CD1c-positive myeloid dendritic cell (primary cell): ENCODE data around the gene TEX26.
A peak's percentile ranks its signal among the peaks of the same experiment; 100 is the strongest.

Experiments
- DNase-seq: peaks from one replicate; pipeline ENCODE4 v3.0.0-alpha.2; 2016; ENCODE audit errors: extremely low spot score

Gene TEX26

DNA sequence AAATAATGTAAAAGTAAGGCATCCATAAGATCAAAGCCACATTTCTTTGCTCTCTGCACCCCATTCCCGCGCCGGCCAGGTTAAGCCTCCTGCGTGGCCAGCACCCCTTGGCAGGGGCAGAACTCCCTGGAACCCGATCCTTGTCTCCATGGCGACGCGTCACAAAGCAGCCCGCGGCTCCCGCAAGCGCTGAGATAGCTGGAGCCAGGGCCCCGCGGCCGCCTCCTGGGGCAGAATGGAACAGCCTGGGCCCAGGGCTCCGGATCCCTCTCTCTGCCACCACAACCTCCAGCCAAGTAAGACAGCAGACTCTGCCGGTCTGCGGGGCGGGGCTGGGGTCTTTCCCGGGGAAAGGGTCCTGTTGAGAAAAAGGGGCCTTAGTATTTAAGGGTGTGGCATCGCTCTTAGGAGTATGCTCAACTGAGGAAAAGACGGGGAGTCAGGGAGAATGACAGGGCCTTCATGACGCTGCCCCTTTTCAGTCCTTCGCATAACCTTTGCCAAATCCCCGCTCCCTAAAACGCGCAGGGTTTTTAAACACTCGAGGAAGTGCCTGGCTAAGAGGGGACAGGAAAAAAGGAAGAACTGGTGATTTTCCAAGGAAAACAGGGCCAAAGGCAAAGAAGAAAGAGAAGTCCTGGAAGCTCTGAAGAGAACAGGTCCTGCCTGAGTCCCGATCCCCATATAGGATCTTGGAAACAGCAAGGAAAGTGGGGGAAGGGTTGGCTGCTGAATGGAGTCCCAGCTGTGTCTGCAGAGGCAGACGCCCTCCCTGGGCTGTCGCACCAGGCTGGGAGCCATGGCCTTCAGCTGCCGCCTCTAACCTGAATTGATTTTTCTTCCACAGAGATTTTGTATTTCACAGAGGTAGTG is at the start of gene TEX26:
TEX26 (plus strand) TSS at position 176 of the 873 bp plus-strand sequence; CDS start at position 236, 60 bp downstream.
- DNase-seq, result no peak

DNA sequence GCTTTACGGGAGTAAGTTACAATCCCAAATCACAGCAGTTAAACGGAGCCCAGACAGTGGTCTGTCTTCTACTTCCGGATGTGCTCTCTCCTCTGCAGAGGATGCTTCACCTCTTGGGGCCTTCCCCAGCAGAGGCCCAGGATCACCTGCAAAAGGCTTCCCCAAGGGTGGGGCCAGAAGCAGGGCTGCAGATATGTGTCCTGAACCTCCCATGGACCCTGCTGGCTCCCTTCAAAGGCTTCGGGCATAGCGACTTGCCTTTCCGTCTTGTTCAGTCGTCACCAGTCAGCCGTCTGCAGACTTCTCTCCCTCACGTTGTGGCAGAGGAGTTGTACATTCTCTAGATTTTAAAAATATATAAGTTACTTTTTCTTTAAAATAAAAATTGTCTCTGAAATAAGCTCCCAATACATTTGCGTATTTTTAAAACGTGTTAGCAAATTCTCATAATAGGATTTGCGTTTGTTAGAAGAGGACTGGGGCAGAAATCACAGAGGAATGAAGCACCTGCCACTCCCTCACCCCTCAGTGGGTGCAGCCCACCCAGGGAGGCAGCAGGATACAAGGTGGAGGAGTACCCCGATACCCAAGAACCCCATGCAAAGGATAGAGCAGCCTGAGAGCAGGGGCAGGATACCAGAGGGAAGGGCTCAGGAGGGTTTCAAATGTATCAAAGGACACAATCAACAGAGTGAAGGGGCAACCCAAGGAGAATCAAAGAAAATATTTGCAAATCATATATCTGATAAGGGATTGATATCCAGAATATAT is 49.3 kb upstream of the TEX26 start:
- DNase-seq, result no peak

- DNase-seq, result no peak
Measured at GRCh38 chr13:30884543-30884942, 47.9 kb upstream of the TEX26 start.

GRCh38 chr13:30889196-30889690 is 43.2 kb upstream of the TEX26 start:
- no peak for DNase-seq

DNA sequence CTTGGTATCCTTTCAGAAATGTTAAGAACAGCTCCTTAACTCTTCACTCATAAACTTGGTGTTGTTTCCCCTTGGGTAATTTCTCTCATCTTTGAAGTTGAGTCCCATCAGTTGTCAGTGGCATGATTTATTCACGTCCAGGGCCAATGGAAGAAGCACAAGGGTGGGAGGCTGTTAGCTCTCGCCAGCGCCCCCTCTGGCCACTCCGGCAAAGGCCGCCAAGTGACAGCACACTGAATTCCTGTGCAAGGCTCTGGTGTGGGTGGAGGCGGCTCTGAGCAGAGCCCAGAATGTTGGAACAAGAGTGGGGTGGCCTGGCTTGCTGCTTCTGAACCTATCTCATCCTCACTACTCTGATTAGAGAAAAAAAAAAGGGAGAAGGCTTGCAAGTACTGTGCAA is 39.5 kb upstream of the TEX26 start:
- peak; percentile 20 for DNase-seq

GRCh38 chr13:30895773-30896172 is 36.7 kb upstream of the TEX26 start:
- no peak for DNase-seq

GRCh38 chr13:30898070-30898469 is 34.4 kb upstream of the TEX26 start:
- no peak for DNase-seq

- peak; percentile 50 for DNase-seq
Measured at GRCh38 chr13:30898678-30899241, 33.7 kb upstream of the TEX26 start.

GRCh38 chr13:30900436-30900835 is 32.0 kb upstream of the TEX26 start:
- DNase-seq, result peak; percentile 28

DNA sequence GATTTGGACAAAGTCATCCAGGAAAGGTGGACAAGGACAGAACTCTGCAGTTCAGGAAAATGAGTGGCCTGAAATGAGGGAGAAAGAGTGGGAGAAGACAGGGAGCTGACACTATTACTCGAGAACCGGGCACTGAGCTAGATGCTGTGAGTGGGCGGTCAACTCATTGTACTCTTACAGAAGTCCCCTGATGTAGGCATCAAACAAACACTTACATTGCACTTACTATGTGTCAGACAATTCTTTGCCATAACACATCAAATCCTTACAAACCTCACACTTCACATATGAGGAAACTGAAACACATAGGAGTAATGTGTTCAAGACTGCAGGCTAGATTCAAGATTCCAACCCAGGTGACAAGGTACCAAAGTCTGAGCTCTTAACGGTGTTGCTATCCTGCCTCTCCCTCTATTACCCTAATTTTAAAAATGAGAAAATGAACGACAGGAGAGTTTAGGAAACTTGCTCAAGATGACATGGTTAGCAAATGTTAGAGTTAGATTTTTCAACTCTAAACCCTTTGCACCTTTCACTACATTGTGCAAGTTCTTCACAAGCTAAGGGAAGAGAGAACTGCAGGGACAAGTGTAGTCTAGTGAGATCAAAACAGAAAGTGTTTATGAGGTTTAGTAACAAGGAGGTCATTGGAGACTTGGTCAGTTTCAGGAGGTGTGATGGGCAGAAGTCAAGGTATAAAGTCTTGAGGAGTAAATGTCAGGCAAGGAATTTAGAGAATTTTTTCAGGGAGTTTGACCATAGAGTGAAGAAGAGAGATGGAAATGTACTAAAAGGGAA is 31.3 kb upstream of the TEX26 start:
- no peak for DNase-seq

DNA sequence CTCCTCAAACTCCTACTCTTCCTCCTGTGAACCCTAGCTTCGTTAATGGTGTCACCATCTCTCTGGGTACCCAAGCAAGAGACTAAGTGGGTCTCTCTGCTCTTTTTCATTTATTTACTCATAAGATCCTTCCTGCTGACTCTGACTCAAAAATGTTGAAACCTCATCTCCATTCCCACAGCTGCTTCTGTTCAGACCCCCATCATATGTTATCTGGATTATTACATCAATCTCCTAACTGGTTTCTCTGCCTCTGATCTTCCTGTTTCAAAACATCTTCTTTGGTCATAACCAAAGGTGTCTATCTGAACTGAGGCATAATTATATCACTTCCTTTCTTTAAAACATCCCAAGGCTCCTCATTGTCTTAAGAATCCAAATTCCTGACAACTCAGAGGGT is 28.4 kb upstream of the TEX26 start:
- no peak for DNase-seq

DNA sequence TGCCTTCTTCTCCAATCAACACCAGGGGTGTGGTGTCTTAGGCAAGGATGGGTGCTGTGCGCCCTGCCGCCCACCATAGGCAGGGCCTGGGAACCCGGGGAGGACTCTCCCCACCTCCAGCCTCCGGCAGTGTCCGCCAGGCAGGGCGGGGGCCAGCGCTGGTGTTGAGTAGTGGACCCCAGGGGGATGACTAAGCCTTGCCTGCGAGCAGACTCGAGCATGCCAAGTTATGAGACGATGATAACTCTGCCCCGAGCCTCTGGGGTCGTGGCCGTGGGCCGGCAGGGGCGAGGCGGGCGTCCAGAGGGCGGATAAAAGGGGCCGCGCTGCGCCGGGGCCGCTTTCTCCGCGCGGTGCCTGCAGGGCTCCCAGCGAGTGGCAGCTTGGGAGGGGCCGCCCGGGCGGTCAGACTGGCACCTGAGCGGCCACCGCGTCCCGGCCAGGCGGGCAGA is 26.5 kb upstream of the TEX26 start, which contains the start of gene MEDAG:
MEDAG (plus strand) TSS at position 340 of the 452 bp plus-strand sequence. CDS start 245 bp downstream, outside the sequence.
- DNase-seq, result no peak

DNA sequence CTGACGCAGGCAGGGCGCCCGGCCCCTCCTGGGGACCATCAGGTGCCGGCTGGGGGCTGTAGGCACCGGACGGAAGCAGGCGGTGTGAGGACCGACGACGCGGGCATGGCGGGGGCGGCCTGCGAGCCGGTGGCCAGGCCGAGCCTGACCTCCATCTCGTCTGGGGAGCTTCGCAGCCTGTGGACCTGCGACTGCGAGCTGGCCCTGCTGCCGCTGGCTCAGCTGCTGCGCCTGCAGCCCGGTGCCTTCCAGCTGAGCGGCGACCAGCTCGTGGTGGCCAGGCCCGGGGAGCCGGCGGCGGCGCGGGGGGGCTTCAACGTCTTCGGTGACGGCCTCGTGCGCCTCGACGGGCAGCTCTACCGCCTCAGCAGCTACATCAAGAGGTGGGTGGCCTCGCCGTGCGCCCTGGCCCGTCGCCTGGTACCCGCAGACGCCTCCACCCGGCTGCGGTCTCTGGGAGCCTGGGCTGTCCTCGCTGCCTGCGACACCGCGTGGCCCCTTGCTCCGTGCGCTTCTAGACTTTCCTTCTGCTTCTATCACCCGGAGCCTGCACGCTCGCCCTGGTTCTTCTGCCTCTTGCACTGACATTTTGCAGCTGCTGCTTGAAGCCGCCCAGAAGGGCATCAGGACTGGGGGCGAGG is 25.9 kb upstream of the TEX26 start:
- DNase-seq, result no peak

DNA sequence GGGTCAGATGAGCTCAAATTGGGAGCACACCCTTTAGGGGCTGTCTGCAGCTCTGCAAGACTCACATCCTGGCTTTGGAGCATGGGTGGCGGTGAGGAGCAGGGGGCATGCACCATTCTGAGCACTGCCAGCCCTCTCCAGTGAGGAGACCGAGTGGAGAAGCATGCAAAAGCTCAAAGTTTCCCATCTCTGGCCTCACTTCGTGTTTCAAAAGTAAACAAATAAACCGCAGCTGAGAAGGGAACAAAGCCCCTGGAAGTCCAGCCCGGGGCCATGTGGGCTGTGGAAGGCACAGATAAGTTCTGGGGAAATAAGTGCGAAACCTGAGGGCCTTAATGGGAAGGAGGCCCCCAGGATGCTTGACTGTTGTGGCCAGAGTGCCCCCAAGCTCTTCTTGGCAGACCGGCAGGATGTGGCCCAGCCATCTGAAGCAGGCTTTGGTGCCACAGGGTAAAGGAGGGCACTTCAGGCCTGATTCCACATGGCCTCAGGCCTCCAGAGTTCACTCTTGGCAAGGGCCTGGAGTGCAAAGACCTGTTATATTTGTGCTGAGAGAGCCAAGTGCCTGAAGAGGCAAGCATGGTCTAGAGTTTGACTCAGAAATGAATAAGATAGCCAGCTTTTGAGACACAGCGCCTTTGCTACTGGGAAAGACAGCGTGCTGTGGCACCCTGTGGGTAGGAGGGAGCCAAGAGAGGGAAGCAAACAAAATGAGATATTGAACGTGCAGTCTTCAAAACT is 25.2 kb upstream of the TEX26 start:
- DNase-seq, result no peak

DNA sequence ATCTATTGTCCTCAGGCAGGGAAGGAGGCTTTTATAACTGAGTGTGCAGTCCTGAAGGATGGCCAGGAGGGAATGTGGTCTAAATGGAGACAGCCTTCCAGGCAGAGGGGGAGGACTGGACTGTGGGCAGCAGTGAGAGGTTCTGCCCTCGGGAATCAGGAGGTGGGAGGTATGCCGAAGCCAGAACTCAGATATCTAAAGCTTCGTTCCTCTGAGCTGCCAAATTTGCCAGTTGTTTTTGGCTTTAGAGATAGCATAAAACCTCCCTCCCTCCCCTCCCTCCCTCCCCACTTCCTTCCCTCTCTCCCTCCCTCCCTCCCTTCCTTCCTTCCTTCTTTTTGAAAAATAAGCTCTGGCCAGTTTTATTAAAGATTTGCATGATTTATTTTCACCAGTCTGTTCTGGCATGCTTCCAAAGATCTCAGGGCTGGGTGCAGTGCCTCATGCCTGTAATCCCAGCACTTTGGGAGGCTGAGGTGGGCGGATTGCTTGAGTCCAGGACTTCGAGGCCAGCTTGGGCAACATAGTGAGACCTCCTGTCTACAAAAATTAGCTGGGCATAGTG is 24.0 kb upstream of the TEX26 start:
- no peak for DNase-seq

DNA sequence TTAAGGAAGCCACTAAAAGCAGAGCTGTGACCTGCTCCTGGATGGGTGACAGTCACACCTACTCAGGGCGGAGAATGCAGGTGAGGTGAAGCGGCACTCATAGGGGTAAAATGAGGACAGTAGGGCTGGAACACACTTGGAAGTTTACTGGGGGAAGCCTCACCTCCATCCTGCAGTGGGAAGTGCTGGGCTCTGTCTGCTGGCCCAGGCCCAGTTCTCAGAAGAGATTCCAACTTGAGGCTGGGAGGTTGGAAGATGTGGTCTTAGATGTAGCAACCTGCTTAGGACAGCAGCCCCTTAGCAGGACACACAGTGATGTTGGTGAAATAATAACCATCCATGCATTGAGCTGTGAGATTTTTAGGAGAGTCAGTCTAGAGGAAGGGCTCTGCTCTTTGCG is 21.8 kb upstream of the TEX26 start:
- DNase-seq, result no peak

DNA sequence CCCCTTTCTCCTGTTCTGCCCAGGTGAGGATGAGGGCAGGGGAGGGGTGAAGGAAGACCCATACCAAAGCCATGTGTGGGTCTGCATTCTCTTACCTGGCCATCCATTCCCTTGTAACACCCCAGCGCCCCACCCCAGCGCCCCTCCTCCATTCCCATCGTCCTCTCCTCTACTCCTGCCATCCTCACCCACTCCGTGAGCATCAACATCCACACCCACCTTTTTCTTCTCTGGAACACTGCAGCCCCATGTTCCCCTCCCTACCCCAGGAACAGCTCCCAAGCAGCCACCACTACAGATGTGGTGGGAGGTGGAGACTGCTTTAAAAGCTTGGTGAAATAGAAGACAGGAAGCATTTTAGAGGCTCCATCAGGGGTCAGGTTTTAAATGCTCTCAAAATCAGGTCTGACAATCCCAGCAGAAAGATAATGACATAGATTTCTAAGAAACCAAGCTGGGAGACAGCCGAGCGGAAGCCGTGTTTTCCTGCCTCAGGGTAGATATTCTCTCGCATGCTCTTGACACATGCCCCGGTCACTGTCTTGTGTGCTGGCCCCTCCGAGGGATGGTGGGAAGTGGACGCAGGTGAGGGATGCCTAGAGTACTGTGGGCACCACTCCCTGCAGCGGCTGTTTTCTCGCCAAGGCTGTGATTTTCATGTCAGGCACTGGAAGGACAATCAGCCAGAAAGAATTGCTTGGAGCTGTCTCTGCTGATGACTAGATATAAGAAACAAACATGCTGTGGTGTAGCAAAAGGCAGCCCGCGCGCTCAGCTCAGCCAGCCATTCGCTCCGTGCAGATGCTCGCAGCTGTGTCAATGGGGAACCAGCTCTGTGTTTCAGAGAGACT is 16.5 kb upstream of the TEX26 start:
- DNase-seq, result no peak

- no peak for DNase-seq
Measured at GRCh38 chr13:30916991-30917390, 15.5 kb upstream of the TEX26 start.
